GM18907 (cell line): ENCODE data around the gene SHB.

Source experiments
- ATAC-seq: cut with Tn5 transposase; IDR thresholded peaks from one replicate; pipeline ENCODE4 v1.9.1; 2021; ENCODE audit warnings: mild to moderate bottlenecking, moderate library complexity; ENCODE audit not compliant: unreplicated experiment

SHB gene

DNA sequence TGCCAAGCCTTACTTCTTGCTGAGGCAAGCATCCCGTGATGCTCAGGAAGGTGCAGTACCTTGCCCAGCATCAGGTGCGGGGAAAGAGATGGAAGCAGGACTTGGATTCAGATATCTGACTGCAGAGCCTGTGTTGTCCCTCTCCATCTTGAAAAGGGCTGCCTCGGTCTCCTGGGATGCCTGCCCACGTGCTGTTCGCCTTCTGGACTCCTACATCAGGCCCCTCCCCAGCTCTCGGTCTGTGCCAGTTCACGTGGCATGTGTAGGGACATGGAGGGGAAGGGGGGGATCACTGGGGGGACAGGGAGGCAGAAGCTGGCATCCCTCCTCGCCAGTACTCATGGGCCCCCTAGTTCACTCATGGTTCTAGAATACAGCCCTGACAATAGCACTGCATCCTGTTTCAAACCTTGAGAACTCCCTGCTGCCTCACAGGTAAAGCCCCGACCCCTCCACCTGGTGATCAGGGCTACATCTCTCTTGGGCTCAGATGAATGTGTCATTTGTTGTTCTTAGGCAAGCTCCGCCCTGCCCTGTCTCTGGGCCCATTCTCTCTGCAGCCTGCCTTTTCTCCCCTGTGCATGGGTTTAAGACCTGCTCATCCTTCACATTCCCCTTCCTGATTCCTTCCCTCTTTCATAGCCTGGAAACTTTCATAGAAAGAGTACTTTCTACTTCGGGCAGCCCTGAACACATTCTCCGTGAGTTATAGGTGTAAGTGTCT, 126.2 kb downstream of the SHB start:
- ATAC-seq, result no peak

- no peak for ATAC-seq
These were observed 127.8 kb downstream of the SHB start for GRCh38 chr9:37941253-37941652.

DNA sequence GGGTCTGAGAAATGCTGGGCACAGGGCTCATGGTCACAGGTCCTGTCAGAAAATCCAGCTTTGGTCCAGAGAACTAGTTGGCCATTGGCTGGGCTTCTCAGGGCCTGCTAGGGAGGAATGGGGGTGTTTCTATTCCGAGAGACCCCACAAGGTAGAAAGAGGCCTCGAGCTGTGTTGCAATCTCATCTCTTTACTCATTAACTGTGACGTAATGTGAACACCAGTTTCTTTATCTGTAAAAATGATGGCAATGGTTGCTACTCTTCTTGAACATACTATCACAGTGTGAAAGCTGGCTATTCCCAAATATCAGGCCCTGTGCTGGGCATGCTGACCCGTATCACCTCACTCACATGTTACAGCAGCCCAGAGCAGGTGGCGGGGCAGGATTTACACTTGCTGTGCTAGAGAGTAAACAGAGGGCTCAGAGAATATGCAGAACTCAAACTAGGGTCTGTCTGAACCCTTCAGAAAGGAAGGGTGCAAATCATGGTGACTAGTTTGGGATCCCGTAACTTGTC, 129.4 kb downstream of the SHB start:
- no peak for ATAC-seq

- no peak for ATAC-seq
These were observed 130.7 kb downstream of the SHB start for GRCh38 chr9:37938121-37938891.

GRCh38 chr9:37937366-37937765, 131.7 kb downstream of the SHB start:
- ATAC-seq, result no peak

DNA sequence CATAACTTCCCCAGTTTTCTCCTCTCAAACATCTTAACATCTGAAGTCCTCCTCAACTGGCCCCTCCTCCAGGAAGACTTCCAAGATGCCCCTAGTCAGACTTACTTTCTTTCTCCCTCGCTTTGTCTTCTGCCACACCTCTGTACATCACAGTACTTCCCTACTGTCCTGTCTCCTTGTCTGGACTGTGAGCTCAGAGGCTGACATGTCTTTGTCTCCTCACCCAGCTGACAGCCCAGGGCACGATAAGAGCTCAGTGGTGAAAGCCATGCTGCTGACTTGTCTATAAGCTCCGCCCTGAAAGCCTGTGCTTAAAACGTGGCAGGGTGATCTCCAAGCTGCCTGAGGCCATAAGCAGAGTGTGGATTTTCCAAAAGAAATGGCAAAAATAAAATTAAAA, 132.1 kb downstream of the SHB start:
- no peak for ATAC-seq

- no peak for ATAC-seq
These were observed 132.7 kb downstream of the SHB start for GRCh38 chr9:37936376-37936775.

- ATAC-seq, result no peak
These were observed 133.9 kb downstream of the SHB start for GRCh38 chr9:37935096-37935495.

DNA sequence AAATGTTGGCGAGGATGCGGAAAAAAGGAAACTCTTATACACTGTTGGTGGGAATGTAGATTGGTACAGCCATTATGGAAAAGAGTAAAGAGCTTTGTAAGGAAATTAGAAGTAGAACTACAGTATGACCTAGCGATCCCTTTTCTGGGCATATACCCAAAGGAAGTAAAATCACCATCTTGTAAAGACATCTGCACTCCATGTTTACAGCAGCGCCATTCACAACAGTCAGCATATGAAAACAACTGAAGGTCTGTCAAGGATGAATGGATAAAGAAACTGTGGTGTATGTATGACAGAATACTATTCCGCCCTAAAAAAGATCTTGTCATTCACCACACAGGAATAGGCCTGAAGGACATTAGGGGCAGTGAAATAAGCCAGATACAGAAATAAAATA, 137.4 kb downstream of the SHB start:
- no peak for ATAC-seq

GRCh38 chr9:37929441-37929895, 139.6 kb downstream of the SHB start:
- no peak for ATAC-seq

- ATAC-seq, result no peak
These were observed 140.2 kb downstream of the SHB start for GRCh38 chr9:37928552-37929430.

- no peak for ATAC-seq
These were observed 141.2 kb downstream of the SHB start for GRCh38 chr9:37927601-37928551.

GRCh38 chr9:37927132-37927531, 141.9 kb downstream of the SHB start:
- no peak for ATAC-seq

DNA sequence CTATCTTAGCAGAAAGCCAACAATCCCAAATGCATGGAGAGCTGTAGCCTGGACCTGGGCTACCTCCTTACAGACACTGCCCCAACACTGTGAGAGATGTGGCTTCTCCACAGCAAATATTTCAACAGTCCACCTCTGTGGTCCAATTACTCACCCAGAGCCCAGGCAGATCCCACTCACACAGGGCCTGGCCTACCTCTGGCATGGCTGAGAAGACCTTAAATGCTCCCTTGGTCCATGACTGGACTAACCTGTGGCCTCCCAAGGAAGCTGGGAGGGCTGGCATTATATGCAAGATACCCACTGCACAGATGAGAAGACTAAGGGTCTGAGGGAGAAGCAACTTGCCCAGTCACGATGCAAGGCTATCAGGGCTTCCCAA, 142.3 kb downstream of the SHB start:
- ATAC-seq, result no peak

GRCh38 chr9:37925786-37926736, 143.0 kb downstream of the SHB start:
- ATAC-seq, result no peak

- ATAC-seq, result no peak
These were observed 144.0 kb downstream of the SHB start for GRCh38 chr9:37925006-37925405.

GRCh38 chr9:37924538-37924937, 144.5 kb downstream of the SHB start:
- no peak for ATAC-seq

DNA sequence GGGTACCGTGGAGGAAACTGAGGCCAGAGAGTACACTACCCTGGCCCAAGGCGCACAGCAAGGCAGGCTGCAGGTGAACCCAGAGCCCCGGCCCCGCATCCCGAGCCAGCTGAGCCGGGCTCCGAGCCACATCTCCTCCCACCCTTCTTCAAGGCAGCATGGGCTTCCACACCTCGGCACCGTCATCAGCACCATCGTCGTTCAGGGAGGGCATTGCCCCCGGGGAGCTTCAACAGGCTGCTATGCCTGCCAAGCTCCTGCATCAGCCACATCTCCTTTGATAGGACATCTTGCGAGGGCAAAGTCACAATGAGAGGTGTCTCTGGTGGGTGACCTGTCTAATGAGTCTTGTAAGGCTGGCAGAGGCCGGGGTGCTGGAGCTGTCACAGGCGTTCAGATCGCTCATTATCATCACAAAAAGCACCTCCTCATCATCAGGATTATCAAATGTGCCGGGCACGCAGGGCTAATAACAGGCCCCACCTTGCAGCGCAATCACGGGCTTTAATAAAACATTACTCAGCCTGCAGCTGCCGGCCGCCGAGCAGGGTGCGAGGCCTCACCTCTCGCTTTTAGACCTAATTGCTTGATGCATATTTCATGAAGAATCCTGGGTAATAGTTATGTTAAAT, 145.1 kb downstream of the SHB start:
- ATAC-seq, result no peak
